Measurements from ENCODE around the gene FRMPD2.
"Not testable (repeated sequence)": the region's sequence is repeated elsewhere in the genome, so short reads cannot be mapped to it uniquely, and the experiment has no call there.

Gene FRMPD2

GRCh38 chr10:48251525-48252353 lies 22.8 kb downstream of the FRMPD2 start:
- DNase-seq = no peak

- no peak for DNase-seq
These were observed 23.4 kb downstream of the FRMPD2 start for GRCh38 chr10:48251152-48251524.

- no peak for DNase-seq
These were observed 24.6 kb downstream of the FRMPD2 start for GRCh38 chr10:48249763-48250351.

- no peak for DNase-seq
These were observed 25.3 kb downstream of the FRMPD2 start for GRCh38 chr10:48249004-48249762.

GRCh38 chr10:48248462-48248861 lies 26.0 kb downstream of the FRMPD2 start:
- DNase-seq = no peak

- DNase-seq = no peak
These were observed 26.8 kb downstream of the FRMPD2 start for GRCh38 chr10:48247680-48248079.

GRCh38 chr10:48246501-48246900 lies 28.0 kb downstream of the FRMPD2 start:
- no peak for DNase-seq

GRCh38 chr10:48245977-48246376 lies 28.5 kb downstream of the FRMPD2 start:
- no peak for DNase-seq

GRCh38 chr10:48243921-48244320 lies 30.6 kb downstream of the FRMPD2 start:
- DNase-seq = not testable (repeated sequence)

GRCh38 chr10:48243487-48243886 lies 31.0 kb downstream of the FRMPD2 start:
- DNase-seq = no peak

GRCh38 chr10:48242171-48242904 lies 32.2 kb downstream of the FRMPD2 start:
- no peak for DNase-seq

- DNase-seq = no peak
These were observed 33.2 kb downstream of the FRMPD2 start for GRCh38 chr10:48241332-48241731.

GRCh38 chr10:48240196-48240595 lies 34.3 kb downstream of the FRMPD2 start:
- DNase-seq = no peak

GRCh38 chr10:48239618-48240017 lies 34.9 kb downstream of the FRMPD2 start:
- no peak for DNase-seq

- DNase-seq = no peak
These were observed 35.5 kb downstream of the FRMPD2 start for GRCh38 chr10:48238826-48239520.

- DNase-seq = no peak
These were observed 36.9 kb downstream of the FRMPD2 start for GRCh38 chr10:48237259-48238250.

GRCh38 chr10:48236199-48236621 lies 38.3 kb downstream of the FRMPD2 start:
- DNase-seq = no peak

- DNase-seq = no peak
These were observed 39.0 kb downstream of the FRMPD2 start for GRCh38 chr10:48235501-48235900.

- no peak for DNase-seq
These were observed 39.7 kb downstream of the FRMPD2 start for GRCh38 chr10:48234787-48235186.

- DNase-seq = no peak
These were observed 40.2 kb downstream of the FRMPD2 start for GRCh38 chr10:48234295-48234694.

GRCh38 chr10:48233559-48234005 lies 40.9 kb downstream of the FRMPD2 start:
- no peak for DNase-seq
